ENCODE measurements around the gene PAK4.

Gene PAK4

DNA sequence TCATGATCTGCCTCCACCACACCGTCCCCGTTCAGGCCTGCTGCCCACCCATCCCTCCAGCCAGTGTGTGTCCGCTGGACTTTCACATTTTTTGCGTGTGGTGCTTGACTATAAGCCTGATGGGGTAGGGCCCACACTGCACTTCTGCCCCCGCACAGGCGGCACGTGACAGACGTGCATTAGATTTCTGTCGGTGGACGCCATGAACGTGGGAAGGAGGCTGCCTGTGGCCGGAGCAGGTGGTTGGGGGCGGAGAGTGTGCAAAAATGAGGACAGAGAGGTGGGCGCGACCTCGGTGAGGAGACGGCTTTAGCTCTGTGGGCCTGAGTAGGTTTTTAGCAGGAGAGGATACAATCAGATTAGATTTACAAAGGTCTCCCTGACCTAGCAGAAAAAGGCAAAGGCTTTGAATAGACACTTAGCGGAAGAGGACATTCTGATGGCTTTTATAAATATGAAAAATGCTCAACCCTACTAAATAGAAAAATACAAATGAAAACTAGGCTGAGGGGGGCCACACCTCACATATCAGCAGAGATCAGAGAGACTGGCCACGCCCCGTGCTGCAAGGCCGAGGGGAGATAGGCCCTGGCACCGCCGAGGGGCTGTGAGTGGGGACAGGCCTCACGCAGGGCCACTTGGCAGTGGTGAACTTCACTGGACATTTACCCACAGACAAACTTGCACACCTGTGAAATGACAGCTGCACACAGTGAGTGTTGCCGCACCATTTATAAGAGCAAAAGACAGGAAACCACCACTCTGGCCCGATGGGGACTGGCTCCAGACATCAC lies 25.4 kb downstream of the PAK4 start:
- no peak overlapping the region for H3K4me3 ChIP-seq (ENCODE audit: low read depth, low read length)
- TF ChIP-seq, protein P1, sequence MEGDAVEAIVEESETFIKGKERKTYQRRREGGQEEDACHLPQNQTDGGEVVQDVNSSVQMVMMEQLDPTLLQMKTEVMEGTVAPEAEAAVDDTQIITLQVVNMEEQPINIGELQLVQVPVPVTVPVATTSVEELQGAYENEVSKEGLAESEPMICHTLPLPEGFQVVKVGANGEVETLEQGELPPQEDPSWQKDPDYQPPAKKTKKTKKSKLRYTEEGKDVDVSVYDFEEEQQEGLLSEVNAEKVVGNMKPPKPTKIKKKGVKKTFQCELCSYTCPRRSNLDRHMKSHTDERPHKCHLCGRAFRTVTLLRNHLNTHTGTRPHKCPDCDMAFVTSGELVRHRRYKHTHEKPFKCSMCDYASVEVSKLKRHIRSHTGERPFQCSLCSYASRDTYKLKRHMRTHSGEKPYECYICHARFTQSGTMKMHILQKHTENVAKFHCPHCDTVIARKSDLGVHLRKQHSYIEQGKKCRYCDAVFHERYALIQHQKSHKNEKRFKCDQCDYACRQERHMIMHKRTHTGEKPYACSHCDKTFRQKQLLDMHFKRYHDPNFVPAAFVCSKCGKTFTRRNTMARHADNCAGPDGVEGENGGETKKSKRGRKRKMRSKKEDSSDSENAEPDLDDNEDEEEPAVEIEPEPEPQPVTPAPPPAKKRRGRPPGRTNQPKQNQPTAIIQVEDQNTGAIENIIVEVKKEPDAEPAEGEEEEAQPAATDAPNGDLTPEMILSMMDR (IDR thresholded peaks at IDR 0.05; ENCODE audit: borderline replicate concordance, insufficient read depth, low read depth, low read length), result no peak

DNA sequence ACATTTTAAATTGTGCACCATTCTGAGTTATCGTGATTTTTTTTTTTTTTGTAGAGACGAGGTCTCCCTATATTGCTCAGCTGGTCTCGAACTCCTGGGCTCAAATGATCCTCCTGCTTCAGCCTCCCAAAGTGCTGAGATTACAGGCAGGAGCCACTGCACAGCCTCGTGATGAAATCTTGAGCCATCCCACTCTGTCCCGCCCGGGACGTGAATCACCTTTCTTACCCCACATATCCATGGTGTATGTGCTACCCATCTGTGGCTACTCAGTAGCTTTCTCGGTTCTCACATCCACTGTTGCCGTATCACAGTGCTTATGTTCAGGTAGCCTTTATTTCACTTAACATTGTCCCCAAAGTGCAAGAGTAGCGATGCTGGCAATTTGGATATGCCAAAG lies 26.5 kb downstream of the PAK4 start:
- TF ChIP-seq, protein P1 (IDR thresholded peaks at IDR 0.05; ENCODE audit: borderline replicate concordance, insufficient read depth, low read depth, low read length), result no peak
- H3K4me3 ChIP-seq (ENCODE audit: low read depth, low read length), result no peak overlapping the region

DNA sequence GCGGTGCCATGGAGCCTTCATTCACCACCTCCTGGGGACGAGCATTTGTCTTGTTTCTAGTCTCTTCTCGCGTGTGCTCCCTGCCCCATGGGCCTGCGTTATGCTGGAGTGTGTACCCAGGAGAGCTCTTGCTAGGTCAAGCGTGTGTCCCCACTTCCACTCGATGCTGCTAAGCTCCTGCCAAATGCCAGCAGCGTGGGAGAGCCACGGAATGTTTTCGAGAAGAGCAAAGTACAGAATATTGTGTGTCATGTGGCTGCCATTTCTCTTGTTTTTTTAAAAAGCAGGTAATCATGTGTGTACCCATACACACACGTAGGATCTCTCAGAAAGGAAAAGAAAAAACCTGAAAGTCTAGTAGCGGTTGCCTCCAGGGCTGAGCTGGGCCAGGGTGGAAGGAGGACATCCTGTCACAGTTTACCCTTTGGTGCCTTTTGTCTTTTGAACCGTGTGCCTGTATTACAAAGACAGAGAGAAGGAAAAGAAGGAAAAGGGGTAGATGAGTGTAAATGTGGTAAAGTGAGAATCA lies 28.6 kb downstream of the PAK4 start:
- H3K4me3 ChIP-seq (ENCODE audit: low read depth, low read length), result no peak overlapping the region
- TF ChIP-seq, protein P1 (IDR thresholded peaks at IDR 0.05; ENCODE audit: borderline replicate concordance, insufficient read depth, low read depth, low read length), result no peak

DNA sequence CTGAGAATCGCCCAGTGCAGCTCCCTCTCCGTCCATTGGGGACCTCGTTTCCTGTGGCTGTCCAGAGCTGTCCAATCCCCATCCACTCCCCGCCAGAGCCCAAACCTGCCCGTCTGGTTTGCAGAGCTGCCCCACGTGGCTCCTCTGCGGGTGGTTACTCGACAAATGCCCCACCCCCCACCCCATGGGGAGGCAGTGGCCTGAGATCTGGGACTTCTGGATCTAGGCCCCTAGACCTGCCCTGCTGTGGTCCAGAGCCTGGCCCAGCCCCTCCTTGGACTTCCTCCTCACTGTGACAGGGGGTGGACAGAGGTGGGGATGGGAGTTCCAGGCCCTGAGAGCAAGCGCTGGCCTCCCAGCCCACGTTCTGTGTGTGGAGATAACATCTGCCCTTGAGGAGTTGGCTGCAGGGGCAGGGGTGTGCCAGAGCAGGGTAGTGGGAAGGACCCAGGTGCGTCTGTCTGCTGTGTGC lies 29.1 kb downstream of the PAK4 start:
- H3K4me3 ChIP-seq (ENCODE audit: low read depth, low read length), result no peak overlapping the region
- TF ChIP-seq, protein P1 (IDR thresholded peaks at IDR 0.05; ENCODE audit: borderline replicate concordance, insufficient read depth, low read depth, low read length), result no peak

DNA sequence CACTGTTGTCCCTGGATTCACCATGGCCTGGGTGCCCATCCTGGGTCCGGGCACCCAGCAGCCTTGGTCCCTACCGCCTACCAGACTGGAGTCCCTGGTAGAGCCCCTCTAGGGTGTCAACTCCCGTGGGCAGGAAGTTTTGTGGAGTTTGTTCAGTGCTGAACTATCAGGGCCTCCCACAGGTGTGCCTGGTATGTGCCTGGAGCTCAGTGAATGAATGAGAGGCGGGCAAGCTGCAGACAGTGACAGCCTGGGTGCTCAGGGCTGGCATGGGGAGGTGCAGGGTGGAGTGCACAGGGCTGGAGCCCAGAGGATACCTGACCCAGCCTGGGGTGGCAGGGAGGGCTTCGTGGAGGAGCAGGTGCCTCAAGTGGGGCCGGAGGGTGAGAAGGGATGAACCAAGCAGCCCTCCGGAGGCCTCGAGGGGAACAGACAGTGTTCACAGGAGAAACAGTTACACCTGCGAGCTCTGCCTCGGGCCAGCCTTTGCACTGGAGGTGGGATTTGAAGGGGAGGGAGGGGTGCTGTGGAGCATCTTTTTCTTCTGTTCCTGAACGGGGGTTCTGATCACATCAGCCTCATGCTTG lies 29.6 kb downstream of the PAK4 start:
- H3K4me3 ChIP-seq (ENCODE audit: low read depth, low read length), result no peak overlapping the region
- TF ChIP-seq, protein P1 (IDR thresholded peaks at IDR 0.05; ENCODE audit: borderline replicate concordance, insufficient read depth, low read depth, low read length), result no peak

DNA sequence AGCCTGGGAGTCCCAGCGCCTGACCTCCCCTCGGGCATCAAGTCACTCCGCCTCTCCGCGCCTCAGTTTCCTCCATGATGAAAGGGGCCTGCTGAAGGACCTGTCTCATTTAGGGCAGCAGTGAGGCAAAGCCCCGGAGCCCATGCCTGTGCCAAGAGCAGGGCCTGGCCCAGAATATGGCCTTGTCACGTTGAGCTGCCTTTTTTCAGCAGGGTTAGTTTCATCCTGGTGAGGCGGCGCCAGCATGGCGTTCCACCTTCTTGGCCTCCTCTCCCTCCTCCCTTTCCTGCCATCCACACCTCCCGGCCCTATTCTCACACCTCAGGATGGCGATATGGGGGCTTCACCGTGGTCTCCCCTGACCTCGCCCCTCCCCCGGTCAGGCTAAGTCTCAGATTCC lies 30.2 kb downstream of the PAK4 start:
- no peak overlapping the region for H3K4me3 ChIP-seq (ENCODE audit: low read depth, low read length)
- TF ChIP-seq, protein P1 (IDR thresholded peaks at IDR 0.05; ENCODE audit: borderline replicate concordance, insufficient read depth, low read depth, low read length), result no peak
